Neural cell (in vitro differentiated cells): ENCODE results near the gene NDC1.

Experiments
- EP300 ChIP-seq: fragments of 450-650 bp; conservative IDR thresholded peaks from 2 replicates; pipeline ENCODE4 v1.6.1; 2014; ENCODE audit warnings: antibody characterized with exemption, mild to moderate bottlenecking, moderate library complexity; ENCODE audit not compliant: poor library complexity, severe bottlenecking
- EZH2 ChIP-seq: fragments of 200-600, 300-800 bp; shearing (Covaris generic), sonication (generic); IDR thresholded peaks from 2 replicates; pipeline ENCODE4 v1.6.1; 2014; ENCODE audit warnings: antibody characterized with exemption, low read length, borderline replicate concordance, mild to moderate bottlenecking; ENCODE audit not compliant: insufficient read depth, poor library complexity, severe bottlenecking
- POLR2AphosphoS5 ChIP-seq: IDR thresholded peaks from 2 replicates; pipeline ENCODE4 v1.6.1; 2012
- TF ChIP-seq, protein P1 (sequence below): fragments of 450-650 bp; IDR thresholded peaks from 2 replicates; pipeline ENCODE4 v1.5.1; 2014; ENCODE audit warnings: antibody characterized with exemption, mild to moderate bottlenecking, moderate library complexity; ENCODE audit not compliant: poor library complexity, severe bottlenecking

DNA sequence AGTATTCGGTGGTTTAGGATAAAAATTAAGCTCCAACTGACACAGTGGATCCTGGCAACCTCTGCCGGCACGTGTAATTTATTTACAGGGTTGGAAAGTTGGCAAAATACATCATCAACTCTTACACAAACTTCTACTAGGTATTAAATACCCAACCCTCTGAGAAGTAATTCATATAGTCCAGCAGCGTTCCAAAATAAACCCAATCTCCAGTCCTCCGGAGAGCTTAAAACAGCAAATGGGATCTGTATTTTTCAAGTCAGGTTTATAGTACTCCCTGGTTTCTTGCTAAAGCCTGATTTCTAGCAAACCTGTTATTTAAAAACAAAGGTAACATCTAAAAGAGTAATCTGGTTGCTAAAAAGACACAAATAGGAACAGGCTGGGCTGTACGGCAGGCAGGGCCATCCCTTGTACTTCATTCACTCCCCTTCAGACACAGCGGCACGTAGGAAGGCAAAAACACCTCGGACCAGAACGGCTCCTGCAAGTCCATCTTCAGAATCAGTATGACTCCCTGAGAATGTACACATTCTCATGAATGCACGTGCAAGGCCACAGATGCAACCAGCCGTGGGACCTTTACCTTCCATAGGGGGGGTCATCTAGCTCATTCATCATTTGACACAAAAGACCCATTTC lies 107.8 kb downstream of the NDC1 start:
- no peak for TF ChIP-seq POLR2AphosphoS5
- TF ChIP-seq EP300 = no peak
- no peak for TF ChIP-seq EZH2
- TF ChIP-seq, protein P1, sequence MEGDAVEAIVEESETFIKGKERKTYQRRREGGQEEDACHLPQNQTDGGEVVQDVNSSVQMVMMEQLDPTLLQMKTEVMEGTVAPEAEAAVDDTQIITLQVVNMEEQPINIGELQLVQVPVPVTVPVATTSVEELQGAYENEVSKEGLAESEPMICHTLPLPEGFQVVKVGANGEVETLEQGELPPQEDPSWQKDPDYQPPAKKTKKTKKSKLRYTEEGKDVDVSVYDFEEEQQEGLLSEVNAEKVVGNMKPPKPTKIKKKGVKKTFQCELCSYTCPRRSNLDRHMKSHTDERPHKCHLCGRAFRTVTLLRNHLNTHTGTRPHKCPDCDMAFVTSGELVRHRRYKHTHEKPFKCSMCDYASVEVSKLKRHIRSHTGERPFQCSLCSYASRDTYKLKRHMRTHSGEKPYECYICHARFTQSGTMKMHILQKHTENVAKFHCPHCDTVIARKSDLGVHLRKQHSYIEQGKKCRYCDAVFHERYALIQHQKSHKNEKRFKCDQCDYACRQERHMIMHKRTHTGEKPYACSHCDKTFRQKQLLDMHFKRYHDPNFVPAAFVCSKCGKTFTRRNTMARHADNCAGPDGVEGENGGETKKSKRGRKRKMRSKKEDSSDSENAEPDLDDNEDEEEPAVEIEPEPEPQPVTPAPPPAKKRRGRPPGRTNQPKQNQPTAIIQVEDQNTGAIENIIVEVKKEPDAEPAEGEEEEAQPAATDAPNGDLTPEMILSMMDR = no peak
